OCI-LY7 (cell line): Measurements from ENCODE around the gene GLT8D2. TPM values are rescaled to one million over a fixed set of nuclear protein-coding genes. Genes with fewer than 3 reads are reported as not detected.

Experiments used
- BruUV-seq: library from RNA; stranded (reverse); fragments of 400-500 nt; replicated peaks from 2 replicates; lab custom pipeline; 2021; lab: Mats Ljungman, UMichigan
- CTCF ChIA-PET: fragments of 300-600 bp; sonication (Branson Sonifier 250); formaldehyde crosslinking; loops from one replicate; lab custom pipeline; 2022; ENCODE audit warnings: antibody characterized with exemption; ENCODE audit not compliant: unreplicated experiment; lab: Charles Lee
- POLR2A ChIA-PET: fragments of 300-600 bp; sonication (Branson Sonifier 250); formaldehyde crosslinking; loops from one replicate; lab custom pipeline; 2022; ENCODE audit warnings: antibody characterized with exemption; lab: Charles Lee
- DNase-seq: peaks from one replicate; pipeline ENCODE4 v3.0.0-alpha.2; 2015; ENCODE audit warnings: low spot score
- H2AFZ ChIP-seq: fragments of 200-600 bp; sonication (generic), shearing (Covaris generic); 2 replicates; pipeline ENCODE4 v1.6.1; 2014; ENCODE audit warnings: mild to moderate bottlenecking, antibody characterized with exemption, low read length, moderate library complexity
- H3K27ac ChIP-seq: fragments of 200-600 bp; sonication (generic); 2 replicates; pipeline ENCODE4 v1.5.1; 2014; ENCODE audit warnings: mixed run types, low read depth, mild to moderate bottlenecking, moderate library complexity, low read length, inconsistent platforms; ENCODE audit not compliant: poor library complexity, severe bottlenecking
- H3K36me3 ChIP-seq: fragments of 200-600 bp; sonication (generic); 2 replicates; pipeline ENCODE4 v1.6.1; 2014; ENCODE audit warnings: mild to moderate bottlenecking, antibody characterized with exemption, low read length, moderate library complexity, mixed read lengths; ENCODE audit not compliant: insufficient read depth
- H3K4me1 ChIP-seq: fragments of 200-600 bp; sonication (generic); 2 replicates; pipeline ENCODE4 v1.5.1; 2014; ENCODE audit warnings: mild to moderate bottlenecking, low read length; ENCODE audit not compliant: insufficient read depth, poor library complexity, severe bottlenecking
- H3K4me2 ChIP-seq: fragments of 200-600 bp; sonication (generic); 2 replicates; pipeline ENCODE4 v1.6.1; 2014; ENCODE audit warnings: mild to moderate bottlenecking, low read length
- H3K4me3 ChIP-seq: fragments of 200-600 bp; sonication (generic); 2 replicates; pipeline ENCODE4 v1.5.1; 2014; ENCODE audit warnings: mild to moderate bottlenecking, low read depth, low read length; ENCODE audit not compliant: poor library complexity, severe bottlenecking
- H3K79me2 ChIP-seq: fragments of 200-600 bp; sonication (generic); 2 replicates; pipeline ENCODE4 v1.6.1; 2016; ENCODE audit warnings: low read depth, mild to moderate bottlenecking, low read length, moderate library complexity, mixed read lengths; ENCODE audit not compliant: insufficient read depth
- H3K9me2 ChIP-seq: fragments of 200-600 bp; sonication (generic); 2 replicates; pipeline ENCODE4 v1.6.1; 2016; ENCODE audit warnings: mild to moderate bottlenecking, low read length, mixed read lengths; ENCODE audit not compliant: insufficient read depth
- H3K9me3 ChIP-seq: fragments of 200-600 bp; sonication (generic); 2 replicates; pipeline ENCODE4 v1.6.1; 2014; ENCODE audit warnings: mild to moderate bottlenecking, mixed run types, low read length, mixed read lengths
- H4K20me1 ChIP-seq: fragments of 200-600 bp; sonication (generic); 2 replicates; pipeline ENCODE4 v1.6.1; 2014; ENCODE audit warnings: mild to moderate bottlenecking, antibody characterized with exemption, low read length, moderate library complexity, mixed read lengths; ENCODE audit not compliant: insufficient read depth
- EZH2phosphoT487 ChIP-seq: fragments of 200-600 bp; sonication (generic); IDR thresholded peaks from 2 replicates; pipeline ENCODE4 v1.6.1; 2018; ENCODE audit warnings: low read depth, borderline replicate concordance, mild to moderate bottlenecking, mixed run types, antibody characterized with exemption, low read length, moderate library complexity, mixed read lengths
- intact Hi-C: fragments of 100-400 bp; cut with micrococcal nuclease; formaldehyde crosslinking; loops from one replicate; pipeline ENCODE4 v1.10.0; 2022; ENCODE audit not compliant: unreplicated experiment
- total RNA-seq, 2 experiments: library from RNA; depleted of rRNA in 1 of 2; stranded (reverse); fragments of >200 nt in 1 of 2; shearing (Covaris generic) in 1 of 2; gene quantifications; 2 replicates each; pipeline ENCODE4 v1.2.3, GENCODE V29; 2014 to 2022
- TF ChIP-seq, protein P1 (sequence below): fragments of 200-600 bp; sonication (generic); conservative IDR thresholded peaks from 2 replicates; pipeline ENCODE4 v1.5.1; 2014; ENCODE audit warnings: mild to moderate bottlenecking, antibody characterized with exemption, low read length, moderate library complexity, mixed read lengths

The GLT8D2 gene
- total RNA-seq, 2 experiments from 2014 or later: not detected

DNA sequence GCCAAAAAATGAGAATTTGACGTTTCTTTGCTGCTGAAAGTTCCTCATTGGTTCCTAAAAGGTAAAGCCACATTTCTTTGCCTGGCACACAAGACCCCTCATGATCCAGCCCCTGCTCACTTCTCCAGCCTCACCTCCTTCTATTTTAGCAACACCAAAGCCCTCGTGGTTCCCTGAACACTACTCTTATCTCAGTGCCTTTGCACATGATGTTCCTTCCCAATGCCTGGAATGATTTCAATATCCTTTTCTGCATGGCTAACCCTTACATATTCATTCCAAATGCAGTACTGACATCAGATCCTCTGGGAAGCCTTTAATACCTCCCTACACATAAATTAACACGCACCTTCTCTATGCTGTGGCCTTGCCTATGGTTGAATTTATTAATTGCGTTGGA, 39.9 kb downstream of the GLT8D2 start:
- H3K79me2 ChIP-seq: no peaks in the 10 kb centered on the region
- no peaks in the 10 kb centered on the region for H4K20me1 ChIP-seq
- H3K4me2 ChIP-seq: no peak overlapping the region
- TF ChIP-seq, protein P1, sequence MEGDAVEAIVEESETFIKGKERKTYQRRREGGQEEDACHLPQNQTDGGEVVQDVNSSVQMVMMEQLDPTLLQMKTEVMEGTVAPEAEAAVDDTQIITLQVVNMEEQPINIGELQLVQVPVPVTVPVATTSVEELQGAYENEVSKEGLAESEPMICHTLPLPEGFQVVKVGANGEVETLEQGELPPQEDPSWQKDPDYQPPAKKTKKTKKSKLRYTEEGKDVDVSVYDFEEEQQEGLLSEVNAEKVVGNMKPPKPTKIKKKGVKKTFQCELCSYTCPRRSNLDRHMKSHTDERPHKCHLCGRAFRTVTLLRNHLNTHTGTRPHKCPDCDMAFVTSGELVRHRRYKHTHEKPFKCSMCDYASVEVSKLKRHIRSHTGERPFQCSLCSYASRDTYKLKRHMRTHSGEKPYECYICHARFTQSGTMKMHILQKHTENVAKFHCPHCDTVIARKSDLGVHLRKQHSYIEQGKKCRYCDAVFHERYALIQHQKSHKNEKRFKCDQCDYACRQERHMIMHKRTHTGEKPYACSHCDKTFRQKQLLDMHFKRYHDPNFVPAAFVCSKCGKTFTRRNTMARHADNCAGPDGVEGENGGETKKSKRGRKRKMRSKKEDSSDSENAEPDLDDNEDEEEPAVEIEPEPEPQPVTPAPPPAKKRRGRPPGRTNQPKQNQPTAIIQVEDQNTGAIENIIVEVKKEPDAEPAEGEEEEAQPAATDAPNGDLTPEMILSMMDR: no peak
- no peak for TF ChIP-seq EZH2phosphoT487
- H3K36me3 ChIP-seq: no peaks in the 10 kb centered on the region
- ChIA-PET POLR2A (no interaction called here), CTCF (no interaction called here)
- no peaks in the 10 kb centered on the region for H3K9me3 ChIP-seq
- intact Hi-C loops: no loop called here
- no peaks in the 10 kb centered on the region for H3K4me1 ChIP-seq
- H3K27ac ChIP-seq: no peak overlapping the region
- BruUV-seq: no TSS peak
- H3K9me2 ChIP-seq: no peaks in the 10 kb centered on the region
- H2AFZ ChIP-seq: no peak overlapping the region
- H3K4me3 ChIP-seq: no peak overlapping the region
- no peak for DNase-seq

DNA sequence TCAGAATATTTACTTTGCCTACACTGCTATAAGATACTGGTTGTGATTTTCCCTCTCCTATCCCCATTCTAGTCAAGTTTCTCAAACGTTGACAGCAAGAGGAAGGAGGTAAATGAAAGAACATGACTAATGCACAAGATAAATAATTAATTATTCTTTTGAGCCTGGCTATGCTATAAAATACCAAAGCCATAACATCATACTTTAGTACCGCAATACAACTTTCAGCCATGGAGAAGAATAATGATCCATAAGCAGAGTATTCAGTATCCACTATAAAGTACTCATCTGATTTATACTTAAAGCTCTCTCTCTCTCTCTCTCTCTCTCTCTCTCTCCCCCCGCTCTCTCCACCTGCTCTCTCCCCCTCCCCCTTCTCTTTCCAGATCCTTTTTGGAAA, 43.1 kb downstream of the GLT8D2 start:
- Histone ChIP-seq H2AFZ (no peak overlapping the region), H3K27ac (no peak overlapping the region), H3K9me2 (no peaks in the 10 kb centered on the region), H3K9me3 (no peaks in the 10 kb centered on the region), H3K4me2 (no peak overlapping the region), H3K4me3 (no peak overlapping the region), H3K4me1 (no peaks in the 10 kb centered on the region), H3K36me3 (no peaks in the 10 kb centered on the region), H3K79me2 (no peaks in the 10 kb centered on the region), H4K20me1 (no peaks in the 10 kb centered on the region)
- BruUV-seq: no TSS peak
- no peak for DNase-seq
- intact Hi-C loops: no loop called here
- ChIA-PET POLR2A (no interaction called here), CTCF (no interaction called here)
- TF ChIP-seq, protein P1: no peak
- no peak for TF ChIP-seq EZH2phosphoT487

GRCh38 chr12:104003596-104003995, 46.4 kb downstream of the GLT8D2 start:
- H3K4me3 ChIP-seq: no peak overlapping the region
- BruUV-seq: no TSS peak
- no peak overlapping the region for H2AFZ ChIP-seq
- H3K27ac ChIP-seq: no peak overlapping the region
- H3K9me3 ChIP-seq: no peaks in the 10 kb centered on the region
- intact Hi-C loops: no loop called here
- H3K9me2 ChIP-seq: no peaks in the 10 kb centered on the region
- no peaks in the 10 kb centered on the region for H3K4me1 ChIP-seq
- no peak for DNase-seq
- H4K20me1 ChIP-seq: no peaks in the 10 kb centered on the region
- CTCF ChIA-PET: no interaction called here
- H3K79me2 ChIP-seq: no peaks in the 10 kb centered on the region
- TF ChIP-seq, protein P1: no peak
- H3K4me2 ChIP-seq: no peak overlapping the region
- H3K36me3 ChIP-seq: no peaks in the 10 kb centered on the region
- POLR2A ChIA-PET: no interaction called here
